AG09309 (cell line): Measurements from ENCODE around the gene CCDC93.

Source experiments
- DNase-seq: peaks from one replicate; pipeline ENCODE4 v3.0.0-alpha.2; 2010; ENCODE audit warnings: low read depth
- H3K4me3 ChIP-seq: 2 replicates; pipeline ENCODE4 v1.5.1; 2011; ENCODE audit warnings: mild to moderate bottlenecking, low read depth, low read length, moderate library complexity; ENCODE audit not compliant: control insufficient read depth
- TF ChIP-seq, protein P1 (sequence below): IDR thresholded peaks from 2 replicates; pipeline ENCODE4 v1.5.1; 2011; ENCODE audit warnings: mild to moderate bottlenecking, low read depth, low read length, inconsistent platforms; ENCODE audit not compliant: insufficient read depth, control insufficient read depth; ENCODE audit errors: missing control alignments

The CCDC93 gene

DNA sequence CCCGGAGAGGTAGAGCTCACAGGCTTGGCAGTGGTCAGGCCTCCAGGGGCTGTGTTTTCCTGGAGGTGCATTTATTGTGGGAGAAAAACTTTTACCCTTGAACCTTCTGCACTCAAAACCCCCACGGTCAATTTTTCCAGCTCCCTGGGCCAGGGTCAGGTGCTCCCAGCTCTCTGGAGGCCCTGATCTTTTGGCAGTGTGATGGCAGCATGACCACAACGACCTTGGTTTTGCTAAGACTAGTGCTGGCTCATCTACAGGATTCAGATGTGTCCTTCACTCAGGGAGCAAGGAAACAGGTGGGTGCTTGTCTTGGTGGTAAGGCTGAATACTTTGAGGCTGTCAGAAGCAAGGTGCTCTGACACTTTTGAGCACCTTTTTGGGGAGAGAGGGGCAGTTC is 92.3 kb downstream of the CCDC93 start:
- DNase-seq, result no peak
- TF ChIP-seq, protein P1, sequence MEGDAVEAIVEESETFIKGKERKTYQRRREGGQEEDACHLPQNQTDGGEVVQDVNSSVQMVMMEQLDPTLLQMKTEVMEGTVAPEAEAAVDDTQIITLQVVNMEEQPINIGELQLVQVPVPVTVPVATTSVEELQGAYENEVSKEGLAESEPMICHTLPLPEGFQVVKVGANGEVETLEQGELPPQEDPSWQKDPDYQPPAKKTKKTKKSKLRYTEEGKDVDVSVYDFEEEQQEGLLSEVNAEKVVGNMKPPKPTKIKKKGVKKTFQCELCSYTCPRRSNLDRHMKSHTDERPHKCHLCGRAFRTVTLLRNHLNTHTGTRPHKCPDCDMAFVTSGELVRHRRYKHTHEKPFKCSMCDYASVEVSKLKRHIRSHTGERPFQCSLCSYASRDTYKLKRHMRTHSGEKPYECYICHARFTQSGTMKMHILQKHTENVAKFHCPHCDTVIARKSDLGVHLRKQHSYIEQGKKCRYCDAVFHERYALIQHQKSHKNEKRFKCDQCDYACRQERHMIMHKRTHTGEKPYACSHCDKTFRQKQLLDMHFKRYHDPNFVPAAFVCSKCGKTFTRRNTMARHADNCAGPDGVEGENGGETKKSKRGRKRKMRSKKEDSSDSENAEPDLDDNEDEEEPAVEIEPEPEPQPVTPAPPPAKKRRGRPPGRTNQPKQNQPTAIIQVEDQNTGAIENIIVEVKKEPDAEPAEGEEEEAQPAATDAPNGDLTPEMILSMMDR, result no peak

GRCh38 chr2:117918608-117919007 is 95.3 kb downstream of the CCDC93 start:
- no peak overlapping the region for H3K4me3 ChIP-seq

More for the DNA sequence above, 92.3 kb downstream of the CCDC93 start:
- H3K4me3 ChIP-seq, result no peak overlapping the region

GRCh38 chr2:117917223-117917917 is 96.5 kb downstream of the CCDC93 start:
- H3K4me3 ChIP-seq, result no peak overlapping the region
- TF ChIP-seq, protein P1, result peak; percentile 36
- DNase-seq, result no peak

More at GRCh38 chr2:117918608-117919007, 95.3 kb downstream of the CCDC93 start:
- TF ChIP-seq, protein P1, result no peak
- no peak for DNase-seq

DNA sequence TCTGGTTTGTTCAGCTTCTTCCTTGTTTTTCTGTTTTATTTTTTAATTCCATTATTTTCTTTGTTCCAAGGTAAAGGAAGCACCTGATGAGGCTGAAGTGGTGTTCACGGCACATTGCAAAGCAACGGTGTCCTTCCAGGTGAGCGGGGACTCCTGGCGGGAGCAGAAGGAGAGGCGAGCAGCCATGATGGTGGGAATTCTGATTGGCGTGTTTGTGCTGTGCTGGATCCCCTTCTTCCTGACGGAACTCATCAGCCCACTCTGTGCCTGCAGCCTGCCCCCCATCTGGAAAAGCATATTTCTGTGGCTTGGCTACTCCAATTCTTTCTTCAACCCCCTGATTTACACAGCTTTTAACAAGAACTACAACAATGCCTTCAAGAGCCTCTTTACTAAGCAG is 110.9 kb downstream of the CCDC93 start:
- no peak overlapping the region for H3K4me3 ChIP-seq
- DNase-seq, result no peak
- TF ChIP-seq, protein P1, result no peak

DNA sequence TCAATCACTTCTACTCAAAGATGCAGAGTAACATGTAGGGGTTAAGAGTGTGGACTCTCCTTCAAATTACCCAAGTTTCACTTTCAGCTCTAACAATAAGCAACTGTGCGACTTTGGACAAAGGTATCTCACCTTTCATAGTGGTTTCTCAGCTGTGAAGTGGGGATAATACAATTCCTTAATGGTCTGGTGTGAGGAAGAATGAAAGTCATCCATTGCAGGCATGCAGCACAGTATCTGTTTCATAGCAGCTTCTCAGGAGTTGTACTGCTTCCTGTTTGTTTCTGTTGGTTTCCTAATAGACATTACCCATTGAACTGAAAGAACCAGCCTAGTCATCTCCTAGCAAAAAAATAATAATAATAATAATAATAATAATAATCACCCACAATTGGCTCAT is 125.0 kb downstream of the CCDC93 start:
- DNase-seq, result no peak
- TF ChIP-seq, protein P1, result no peak
- no peak overlapping the region for H3K4me3 ChIP-seq

DNA sequence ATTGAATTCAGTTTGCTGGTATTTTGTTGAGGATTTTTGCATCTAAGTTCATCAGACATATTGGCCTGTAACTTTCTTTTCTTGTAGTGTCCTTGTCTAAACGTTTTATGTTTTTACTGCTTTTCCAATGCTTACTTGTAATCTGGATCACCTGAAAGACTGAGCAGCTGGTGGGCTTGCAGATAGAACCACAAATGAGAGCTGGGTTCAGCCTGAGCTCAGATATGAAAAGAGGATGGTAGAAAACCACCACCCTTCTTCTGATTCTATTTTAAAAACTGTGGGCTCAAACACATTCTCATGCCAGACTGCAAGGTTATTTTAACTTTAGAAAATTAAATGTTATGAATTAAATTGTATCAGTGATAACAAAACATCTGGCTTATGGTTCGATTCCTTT is 128.6 kb downstream of the CCDC93 start:
- H3K4me3 ChIP-seq, result no peak overlapping the region
- no peak for DNase-seq
- TF ChIP-seq, protein P1, result no peak
